NCI-H187 treated with DMSO at 0.1 percent for 48 hours (cell line): ENCODE results near the gene TNK1.

ENCODE experiments used
- DNase-seq: peaks from one replicate; lab custom pipeline; 2025; lab: John Stamatoyannopoulos, UW

The TNK1 gene

DNA sequence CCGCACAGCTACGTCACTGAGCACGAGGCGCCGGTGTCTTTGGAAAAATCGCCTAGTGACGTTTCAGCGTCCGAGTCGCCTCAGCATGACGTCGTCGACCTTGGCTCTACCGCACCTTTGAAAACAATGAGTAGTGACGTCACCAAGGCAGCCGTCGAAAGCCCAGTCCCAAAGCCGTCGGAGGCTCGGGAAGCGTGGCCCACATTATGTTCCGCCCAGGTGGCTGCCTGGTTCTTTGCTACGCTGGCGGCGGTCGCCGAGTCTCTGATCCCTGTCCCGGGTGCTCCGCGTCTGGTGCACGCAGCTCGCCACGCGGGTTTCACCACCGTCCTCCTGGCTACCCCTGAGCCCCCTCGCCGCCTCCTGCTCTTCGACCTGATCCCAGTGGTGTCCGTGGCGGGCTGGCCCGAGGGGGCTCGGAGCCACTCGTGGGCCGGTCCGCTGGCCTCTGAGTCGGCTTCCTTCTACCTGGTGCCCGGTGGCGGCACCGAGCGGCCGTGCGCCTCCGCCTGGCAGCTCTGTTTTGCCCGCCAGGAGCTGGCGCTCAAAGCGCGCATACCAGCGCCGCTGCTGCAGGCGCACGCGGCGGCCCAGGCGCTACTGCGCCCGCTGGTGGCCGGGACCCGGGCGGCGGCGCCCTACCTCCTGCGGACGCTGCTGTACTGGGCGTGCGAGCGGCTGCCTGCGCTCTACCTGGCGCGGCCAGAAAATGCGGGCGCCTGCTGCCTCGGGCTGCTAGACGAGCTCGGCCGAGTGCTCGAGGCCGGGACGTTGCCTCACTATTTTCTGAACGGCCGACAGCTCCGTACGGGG is 55.9 kb downstream of the TNK1 start:
- no peak for DNase-seq

DNA sequence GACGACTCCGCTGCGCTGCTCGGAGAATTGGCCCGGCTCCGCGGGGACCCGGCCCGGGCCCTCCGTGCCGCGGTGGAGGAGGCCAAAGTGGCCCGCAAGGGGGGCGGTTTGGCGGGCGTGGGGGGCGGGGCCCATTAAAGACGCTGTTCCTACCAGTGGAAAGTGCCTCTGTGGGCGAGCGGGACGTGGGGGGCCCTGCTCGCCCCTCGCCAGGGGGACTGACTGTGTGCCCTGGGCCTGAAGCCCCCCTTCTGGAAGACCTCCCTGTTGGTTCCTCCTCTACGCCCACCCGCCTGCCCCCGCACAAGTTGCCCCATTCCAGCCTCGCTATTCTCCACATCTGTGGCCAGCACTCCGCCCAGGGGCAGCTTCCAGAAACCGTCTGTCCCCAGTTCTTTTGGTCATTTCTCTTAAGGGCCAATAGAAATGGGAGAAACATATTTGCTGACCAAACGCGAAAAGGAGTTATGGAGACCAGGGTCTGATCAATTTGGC is 56.5 kb downstream of the TNK1 start:
- no peak for DNase-seq

DNA sequence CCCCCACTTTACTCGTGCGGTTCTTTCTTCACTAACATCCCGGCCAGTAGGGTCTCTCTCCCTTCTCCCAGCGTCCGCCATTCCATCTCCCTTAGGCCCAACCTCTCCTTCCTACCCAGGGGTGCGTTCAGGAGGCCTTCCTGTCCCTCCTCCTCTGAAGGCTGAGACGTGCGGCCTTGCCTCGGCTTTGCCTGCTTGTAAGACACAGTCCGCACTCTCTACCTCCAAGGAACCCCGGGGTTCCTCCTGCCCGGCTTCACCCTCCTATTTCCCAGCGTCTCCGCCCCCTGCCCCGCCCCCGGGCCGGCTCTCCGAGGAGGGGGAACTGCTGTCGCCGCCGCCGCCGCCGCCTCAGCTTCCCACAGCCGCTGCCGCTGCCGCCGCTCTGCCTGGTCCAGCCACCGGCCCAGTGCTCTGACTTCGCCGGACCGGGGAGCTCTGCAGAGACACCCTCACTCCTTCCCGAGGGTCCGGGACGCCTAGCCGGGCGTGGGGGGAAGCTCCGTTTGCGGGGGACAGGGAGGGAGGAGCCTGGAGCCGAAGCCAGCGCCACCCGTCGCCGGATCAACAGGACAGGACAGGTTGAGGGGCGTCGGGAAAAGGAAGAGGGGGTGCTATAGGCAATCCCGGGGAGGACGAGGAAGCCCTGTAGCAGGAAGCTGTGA is 57.2 kb downstream of the TNK1 start:
- no peak for DNase-seq

DNA sequence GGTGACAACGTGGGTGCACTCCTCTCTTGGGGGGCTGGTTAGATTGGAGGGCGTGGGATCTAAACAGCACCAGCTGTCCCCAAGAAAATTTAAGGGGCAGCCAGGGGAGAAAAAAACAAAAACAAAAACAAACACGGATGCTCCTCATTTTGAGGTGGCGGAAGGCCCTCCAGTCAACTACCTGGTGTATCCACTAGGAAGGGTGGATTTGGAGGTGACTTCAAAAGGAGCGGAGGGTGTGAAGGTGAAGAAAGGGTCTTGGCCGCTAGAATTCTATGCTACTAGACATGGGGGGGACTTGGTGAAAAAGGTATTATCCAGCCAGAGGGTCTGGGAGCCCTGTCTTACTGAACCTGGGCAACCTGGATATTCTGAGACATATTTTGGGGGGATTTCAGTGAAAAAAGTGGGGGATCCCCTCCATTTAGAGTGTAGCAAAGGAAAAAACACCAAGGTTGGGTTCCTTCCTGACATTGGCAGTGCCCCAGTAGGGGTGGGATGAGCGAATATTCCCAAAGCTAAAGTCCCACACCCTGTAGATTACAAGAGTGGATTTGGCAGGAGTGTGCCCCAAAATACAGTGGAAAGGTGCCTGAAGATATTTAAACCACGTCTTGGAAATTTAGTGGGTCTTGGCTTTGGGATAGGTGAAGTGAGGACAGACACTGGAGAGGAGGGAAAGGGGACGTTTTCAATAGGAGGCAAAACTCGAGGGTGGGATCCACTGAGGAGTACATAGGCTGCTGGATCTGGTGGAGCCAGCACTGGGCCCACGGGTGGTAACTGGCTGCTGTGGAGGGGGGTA is 58.0 kb downstream of the TNK1 start:
- DNase-seq = no peak
